ENCODE measurements around the gene RALGAPA2.

DNA sequence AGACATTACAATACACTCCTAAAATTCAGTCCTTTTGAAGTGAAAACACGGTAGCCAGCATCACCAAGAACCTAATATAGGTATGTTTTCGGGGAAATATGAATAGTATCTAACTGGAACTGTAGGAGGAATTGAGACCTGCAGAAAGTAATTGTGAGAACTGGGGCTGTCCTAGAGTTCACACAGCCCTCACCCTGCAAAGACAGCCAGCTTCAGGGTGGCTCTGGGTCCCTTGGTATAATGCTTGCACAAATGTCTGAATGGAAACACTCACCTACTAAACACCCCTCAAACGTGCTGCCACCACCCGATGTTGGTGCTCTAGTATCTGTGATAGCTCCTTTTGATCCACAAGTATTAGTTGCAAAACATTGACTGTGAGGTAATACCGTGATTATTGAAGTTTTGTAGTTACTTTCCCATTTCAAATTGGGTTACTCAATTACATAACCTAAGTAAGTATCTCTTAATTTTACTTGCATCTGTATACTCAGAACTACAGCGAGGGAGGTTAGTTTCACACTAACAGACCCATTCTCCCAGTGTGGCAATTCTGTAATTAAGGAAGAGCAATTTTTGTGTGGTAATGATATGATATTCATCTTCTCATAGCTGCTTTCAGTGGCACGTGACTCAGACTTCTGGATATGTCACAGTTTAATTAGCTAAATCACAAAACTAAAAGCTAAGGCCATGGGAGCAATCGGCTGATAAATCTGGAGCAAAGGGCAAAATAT is 215.0 kb downstream of the RALGAPA2 start:
- TF ChIP-seq, protein P1, sequence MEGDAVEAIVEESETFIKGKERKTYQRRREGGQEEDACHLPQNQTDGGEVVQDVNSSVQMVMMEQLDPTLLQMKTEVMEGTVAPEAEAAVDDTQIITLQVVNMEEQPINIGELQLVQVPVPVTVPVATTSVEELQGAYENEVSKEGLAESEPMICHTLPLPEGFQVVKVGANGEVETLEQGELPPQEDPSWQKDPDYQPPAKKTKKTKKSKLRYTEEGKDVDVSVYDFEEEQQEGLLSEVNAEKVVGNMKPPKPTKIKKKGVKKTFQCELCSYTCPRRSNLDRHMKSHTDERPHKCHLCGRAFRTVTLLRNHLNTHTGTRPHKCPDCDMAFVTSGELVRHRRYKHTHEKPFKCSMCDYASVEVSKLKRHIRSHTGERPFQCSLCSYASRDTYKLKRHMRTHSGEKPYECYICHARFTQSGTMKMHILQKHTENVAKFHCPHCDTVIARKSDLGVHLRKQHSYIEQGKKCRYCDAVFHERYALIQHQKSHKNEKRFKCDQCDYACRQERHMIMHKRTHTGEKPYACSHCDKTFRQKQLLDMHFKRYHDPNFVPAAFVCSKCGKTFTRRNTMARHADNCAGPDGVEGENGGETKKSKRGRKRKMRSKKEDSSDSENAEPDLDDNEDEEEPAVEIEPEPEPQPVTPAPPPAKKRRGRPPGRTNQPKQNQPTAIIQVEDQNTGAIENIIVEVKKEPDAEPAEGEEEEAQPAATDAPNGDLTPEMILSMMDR (IDR thresholded peaks at IDR 0.05; ENCODE audit: extremely low read depth in 1 of 2, insufficient read depth in 1 of 2, low read depth in 1 of 2, low read length in 2 of 2): no peak
- TF ChIP-seq GATA2 (IDR thresholded peaks at IDR 0.05; ENCODE audit: insufficient read depth, insufficient read length, low read depth, low read length): no peak
- TF ChIP-seq POLR2A (IDR thresholded peaks at IDR 0.05; ENCODE audit: low read depth, low read length): no peak
- no peak for TF ChIP-seq POLR2AphosphoS5 (IDR thresholded peaks at IDR 0.05; ENCODE audit: insufficient read depth, low read depth, low read length)
- no peak for TF ChIP-seq EZH2 (IDR thresholded peaks at IDR 0.05; ENCODE audit: borderline replicate concordance, low read depth, low read length, severe bottlenecking)

Measured in endothelial cell of umbilical vein (primary cell).